Activated CD4-positive, CD25-positive, alpha-beta regulatory T cell treated with anti-CD3 and anti-CD28 coated beads, Interleukin-2, amount 50 U/mL, for 24 hours (primary cell): ENCODE measurements around the gene ZIC3.

ENCODE experiments used
- ATAC-seq, 2 donors: fragments of 150-1000 bp; cut with Tn5 transposase; one replicate each; pipeline ENCODE4 v1.10.0; 2021; ENCODE audit warnings: mild to moderate bottlenecking in 1 of 2, moderate library complexity in 1 of 2

The ZIC3 gene

GRCh38 chrX:137574102-137574783 is 8.3 kb downstream of the ZIC3 start:
- no peak for ATAC-seq

- ATAC-seq, result no peak
Observed at GRCh38 chrX:137574784-137575293, 8.9 kb downstream of the ZIC3 start.

- no peak for ATAC-seq
Observed at GRCh38 chrX:137575596-137576255, 9.8 kb downstream of the ZIC3 start.

- ATAC-seq, result no peak
Observed at GRCh38 chrX:137587151-137587550, 21.2 kb downstream of the ZIC3 start.

- ATAC-seq, result no peak
Observed at GRCh38 chrX:137600769-137601168, 34.8 kb downstream of the ZIC3 start.
